HepG2 (cell line): ENCODE data around the gene GALR3. TPM values are rescaled to one million over a fixed set of nuclear protein-coding genes. Genes with fewer than 3 reads are reported as not detected.

ENCODE experiments used
- CC2D1A ChIP-seq: sonication (generic); formaldehyde crosslinking; IDR thresholded peaks from 2 replicates; pipeline ENCODE4 v1.8.1; 2023; ENCODE audit warnings: mild to moderate bottlenecking, missing genetic modification reagents
- DRAP1 ChIP-seq: IDR thresholded peaks from 2 replicates; pipeline ENCODE4 v1.6.1; 2016; ENCODE audit warnings: missing genetic modification reagents, missing compliant biosample characterization
- ELF1 ChIP-seq: sonication (generic); formaldehyde crosslinking; IDR thresholded peaks from 2 replicates; pipeline ENCODE4 v1.4.0; 2020; ENCODE audit warnings: missing genetic modification reagents
- JARID2 ChIP-seq: sonication (generic); formaldehyde crosslinking; IDR thresholded peaks from 2 replicates; pipeline ENCODE4 v1.8.1; 2023; ENCODE audit warnings: missing genetic modification reagents, inconsistent platforms; ENCODE audit not compliant: insufficient replicate concordance
- JUNB ChIP-seq: sonication (generic); formaldehyde crosslinking; IDR thresholded peaks from 2 replicates; pipeline ENCODE4 v1.8.0; 2022; ENCODE audit warnings: missing genetic modification reagents, mild to moderate bottlenecking, borderline replicate concordance
- KLF11 ChIP-seq: IDR thresholded peaks from 2 replicates; pipeline ENCODE4 v1.6.1; 2016; ENCODE audit warnings: missing compliant biosample characterization
- MIER3 ChIP-seq: IDR thresholded peaks from 2 replicates; pipeline ENCODE4 v1.6.1; 2016; ENCODE audit warnings: missing compliant biosample characterization, borderline replicate concordance
- MZF1 ChIP-seq: sonication (generic); formaldehyde crosslinking; IDR thresholded peaks from 2 replicates; pipeline ENCODE4 v1.8.1; 2023; ENCODE audit warnings: mild to moderate bottlenecking, missing genetic modification reagents, borderline replicate concordance
- NFAT5 ChIP-seq: sonication (generic); formaldehyde crosslinking; IDR thresholded peaks from 2 replicates; pipeline ENCODE4 v1.4.0; 2020; ENCODE audit warnings: missing genetic modification reagents
- PCBP1 ChIP-seq: fragments of 200-400 bp; formaldehyde crosslinking; IDR thresholded peaks from 2 replicates; pipeline ENCODE4 v1.6.1; 2017; ENCODE audit warnings: mild to moderate bottlenecking, low read depth, low read length, borderline replicate concordance
- PRDM10 ChIP-seq: sonication (generic); formaldehyde crosslinking; IDR thresholded peaks from 2 replicates; pipeline ENCODE4 v1.4.0; 2020; ENCODE audit warnings: low read depth, missing genetic modification reagents
- REPIN1 ChIP-seq: sonication (generic); formaldehyde crosslinking; IDR thresholded peaks from 2 replicates; pipeline ENCODE4 v1.8.0; 2022; ENCODE audit warnings: missing genetic modification reagents, low read depth, mild to moderate bottlenecking, borderline replicate concordance
- SP5 ChIP-seq: IDR thresholded peaks from 2 replicates; pipeline ENCODE4 v1.6.1; 2016; ENCODE audit warnings: low read depth, borderline replicate concordance
- WIZ ChIP-seq: sonication (generic); formaldehyde crosslinking; IDR thresholded peaks from 2 replicates; pipeline ENCODE4 v1.5.1; 2020; ENCODE audit warnings: mild to moderate bottlenecking, missing genetic modification reagents
- ZBTB20 ChIP-seq: sonication (generic); formaldehyde crosslinking; IDR thresholded peaks from 2 replicates; pipeline ENCODE4 v1.8.1; 2023; ENCODE audit warnings: missing genetic modification reagents, low read depth, mild to moderate bottlenecking, borderline replicate concordance
- ZFP82 ChIP-seq: sonication (generic); formaldehyde crosslinking; IDR thresholded peaks from 2 replicates; pipeline ENCODE4 v1.5.1; 2020; ENCODE audit warnings: mild to moderate bottlenecking, missing genetic modification reagents, borderline replicate concordance
- ZNF225 ChIP-seq: sonication (generic); formaldehyde crosslinking; IDR thresholded peaks from 2 replicates; pipeline ENCODE4 v1.4.0; 2020; ENCODE audit warnings: mild to moderate bottlenecking, missing genetic modification reagents
- ZNF496 ChIP-seq: sonication (generic); formaldehyde crosslinking; IDR thresholded peaks from 2 replicates; pipeline ENCODE4 v1.8.1; 2023; ENCODE audit warnings: mild to moderate bottlenecking, moderate library complexity, missing genetic modification reagents; ENCODE audit not compliant: insufficient replicate concordance
- ZNF510 ChIP-seq: sonication (generic); formaldehyde crosslinking; IDR thresholded peaks from 2 replicates; pipeline ENCODE4 v1.4.0; 2020; ENCODE audit warnings: low read depth, mild to moderate bottlenecking, missing genetic modification reagents
- ZNF678 ChIP-seq: sonication (generic); formaldehyde crosslinking; IDR thresholded peaks from 2 replicates; pipeline ENCODE4 v1.4.0; 2020; ENCODE audit warnings: mild to moderate bottlenecking, missing genetic modification reagents
- polyA plus RNA-seq, 8 experiments: library from polyadenylated mRNA; depleted of rRNA in 3 of 8; stranded (reverse) in 7 of 8; unstranded in 1 of 8; fragments of >200 nt; fragmentation: Illumina TruSeq in 4 of 8; extraction: Trizol in 4 of 8; gene quantifications; 2 replicates each; pipeline versions ENCODE4 v1.2.1 to v1.2.3, GENCODE V29; 2011 to 2016; ENCODE audit warnings: low read depth in 4 of 8, missing spikeins in 1 of 8, mixed read lengths in 1 of 8; ENCODE audit not compliant: insufficient read depth in 1 of 8
- total RNA-seq, 5 experiments: library from RNA; depleted of rRNA; stranded (reverse); fragments of >200 nt; fragmentation: Illumina TruSeq; extraction: Trizol; gene quantifications; 2 replicates each; pipeline ENCODE4 v1.2.3, GENCODE V29; 2016; ENCODE audit warnings: low read depth in 1 of 5
- TF ChIP-seq, protein P1 (sequence below): IDR thresholded peaks from 2 replicates; pipeline ENCODE4 v1.6.1; 2016

GALR3 gene
- total and polyA plus RNA-seq, 2 of the 13 experiments (the other 11 are each of a cell fraction or from before 2014, with no cell fraction given), result 0.13 TPM; not detected in 1

GRCh38 chr22:37803195-37803638 is 20.0 kb upstream of the GALR3 start (continued):
- TF ChIP-seq MIER3 (CRISPR knock-in tag) (peak; percentile 22; the same call in 1 of the 2 replicates), REPIN1 (CRISPR knock-in tag) (peak; percentile 70; the same call in 1 of the 2 replicates), ZNF496 (CRISPR knock-in tag) (no peak), JARID2 (CRISPR knock-in tag) (no peak), PRDM10 (CRISPR knock-in tag) (peak; percentile 96), ELF1 (CRISPR knock-in tag) (no peak), NFAT5 (CRISPR knock-in tag) (no peak), JUNB (CRISPR knock-in tag) (no peak), SP5 (peak; percentile 56; the same call in 1 of the 2 replicates), KLF11 (CRISPR knock-in tag) (no peak), WIZ (CRISPR knock-in tag) (no peak), CC2D1A (no peak), PCBP1 (no peak), ZNF510 (CRISPR knock-in tag) (no peak), ZFP82 (CRISPR knock-in tag) (peak; percentile 64; the same call in 1 of the 2 replicates), DRAP1 (CRISPR knock-in tag) (no peak), ZNF678 (CRISPR knock-in tag) (no peak), MZF1 (no peak), ZBTB20 (CRISPR knock-in tag) (no peak), ZNF225 (CRISPR knock-in tag) (no peak)
- TF ChIP-seq, protein P1, sequence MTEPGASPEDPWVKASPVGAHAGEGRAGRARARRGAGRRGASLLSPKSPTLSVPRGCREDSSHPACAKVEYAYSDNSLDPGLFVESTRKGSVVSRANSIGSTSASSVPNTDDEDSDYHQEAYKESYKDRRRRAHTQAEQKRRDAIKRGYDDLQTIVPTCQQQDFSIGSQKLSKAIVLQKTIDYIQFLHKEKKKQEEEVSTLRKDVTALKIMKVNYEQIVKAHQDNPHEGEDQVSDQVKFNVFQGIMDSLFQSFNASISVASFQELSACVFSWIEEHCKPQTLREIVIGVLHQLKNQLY (CRISPR knock-in tag), result no peak
